Measurements from ENCODE around the gene P3H2.
"Not testable (repeated sequence)": the region's sequence is repeated elsewhere in the genome, so short reads cannot be mapped to it uniquely, and the experiment has no call there.

P3H2 gene

DNA sequence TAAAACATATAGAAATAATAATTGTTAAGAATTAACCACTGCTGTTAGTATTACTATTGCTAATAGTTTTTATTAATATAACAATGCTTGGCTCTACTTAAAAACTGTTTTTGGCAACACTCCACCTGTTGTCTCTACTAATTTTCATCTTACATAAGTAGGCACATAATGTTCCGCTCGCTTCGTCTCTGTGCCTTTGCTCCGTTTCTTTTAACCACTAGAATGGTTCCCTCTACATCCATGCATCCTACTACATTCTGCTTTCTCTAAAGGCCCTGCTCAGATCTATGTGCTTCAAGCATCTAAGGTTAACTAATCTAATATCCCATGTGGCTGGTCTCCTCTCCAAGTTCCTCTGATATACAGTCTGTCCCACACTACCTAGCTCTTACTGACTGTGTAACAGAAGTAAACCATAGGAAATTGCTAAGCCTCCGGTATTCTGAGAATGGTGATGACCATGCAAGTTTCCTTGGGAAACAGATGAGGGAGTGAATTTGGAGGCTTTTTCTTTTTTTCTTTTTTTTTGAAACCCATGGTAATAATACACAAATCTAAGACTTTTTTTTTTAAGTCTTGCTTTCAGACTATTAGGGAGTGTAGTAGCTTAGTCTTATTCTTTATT is 138.3 kb downstream of the P3H2 start:
- no peak for DNase-seq (ENCODE audit: low read depth)

GRCh38 chr3:189981668-189982067 is 139.0 kb downstream of the P3H2 start:
- no peak for DNase-seq (ENCODE audit: low read depth)

- no peak for DNase-seq (ENCODE audit: low read depth)
Observed at GRCh38 chr3:189978753-189979152, 141.9 kb downstream of the P3H2 start.

- no peak for DNase-seq (ENCODE audit: low read depth)
Observed at GRCh38 chr3:189977174-189977573, 143.5 kb downstream of the P3H2 start.

- no peak for DNase-seq (ENCODE audit: low read depth)
Observed at GRCh38 chr3:189975391-189975990, 145.2 kb downstream of the P3H2 start.

DNA sequence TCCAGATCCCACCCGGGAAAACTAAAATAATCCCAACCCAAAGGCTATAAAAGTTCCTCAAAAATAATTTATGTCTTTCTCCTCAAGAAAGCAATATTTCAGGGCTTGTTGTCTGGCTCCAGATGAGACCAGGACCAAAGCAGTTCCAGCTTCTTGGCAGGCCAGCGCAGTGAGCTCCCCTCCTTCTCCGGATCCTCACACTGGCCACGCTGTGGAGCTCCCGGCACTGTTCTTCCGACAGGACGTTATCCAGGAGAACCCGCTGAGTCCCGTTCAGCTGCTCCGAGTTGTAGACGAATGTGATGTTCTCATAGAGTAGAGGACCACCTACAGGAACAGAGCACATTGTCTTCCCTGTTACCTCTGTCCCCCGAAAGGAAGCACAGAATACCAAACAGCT is 146.3 kb downstream of the P3H2 start:
- DNase-seq (ENCODE audit: low read depth), result no peak

- DNase-seq (ENCODE audit: low read depth), result no peak
Observed at GRCh38 chr3:189967254-189967865, 153.3 kb downstream of the P3H2 start.

DNA sequence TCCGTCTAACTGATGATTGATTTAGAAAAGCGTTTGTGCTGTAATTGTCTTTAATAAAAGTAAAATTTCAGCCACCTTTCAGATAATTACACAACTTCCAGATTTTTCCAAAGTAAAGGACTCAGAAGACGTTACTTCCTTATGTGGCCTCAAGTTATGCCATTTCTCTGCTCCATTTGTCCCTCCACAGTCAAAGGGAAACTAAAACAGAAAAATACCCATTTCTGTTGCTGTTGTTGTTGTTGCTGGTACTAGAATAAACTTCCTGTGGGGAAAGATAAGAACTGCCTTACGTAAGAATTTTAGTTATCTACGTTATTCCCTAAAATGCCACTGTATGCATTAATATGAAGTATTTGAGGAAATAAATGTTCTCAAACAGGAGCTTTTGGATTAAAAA is 153.9 kb downstream of the P3H2 start:
- no peak for DNase-seq (ENCODE audit: low read depth)

GRCh38 chr3:189964623-189965332 is 155.9 kb downstream of the P3H2 start:
- no peak for DNase-seq (ENCODE audit: low read depth)

- no peak for DNase-seq (ENCODE audit: low read depth)
Observed at GRCh38 chr3:189962466-189962865, 158.2 kb downstream of the P3H2 start.

GRCh38 chr3:189961522-189962161 is 159.1 kb downstream of the P3H2 start:
- DNase-seq (ENCODE audit: low read depth), result peak; percentile 57

- not testable (repeated sequence) for DNase-seq (ENCODE audit: low read depth)
Observed at GRCh38 chr3:189961086-189961485, 159.6 kb downstream of the P3H2 start.

DNA sequence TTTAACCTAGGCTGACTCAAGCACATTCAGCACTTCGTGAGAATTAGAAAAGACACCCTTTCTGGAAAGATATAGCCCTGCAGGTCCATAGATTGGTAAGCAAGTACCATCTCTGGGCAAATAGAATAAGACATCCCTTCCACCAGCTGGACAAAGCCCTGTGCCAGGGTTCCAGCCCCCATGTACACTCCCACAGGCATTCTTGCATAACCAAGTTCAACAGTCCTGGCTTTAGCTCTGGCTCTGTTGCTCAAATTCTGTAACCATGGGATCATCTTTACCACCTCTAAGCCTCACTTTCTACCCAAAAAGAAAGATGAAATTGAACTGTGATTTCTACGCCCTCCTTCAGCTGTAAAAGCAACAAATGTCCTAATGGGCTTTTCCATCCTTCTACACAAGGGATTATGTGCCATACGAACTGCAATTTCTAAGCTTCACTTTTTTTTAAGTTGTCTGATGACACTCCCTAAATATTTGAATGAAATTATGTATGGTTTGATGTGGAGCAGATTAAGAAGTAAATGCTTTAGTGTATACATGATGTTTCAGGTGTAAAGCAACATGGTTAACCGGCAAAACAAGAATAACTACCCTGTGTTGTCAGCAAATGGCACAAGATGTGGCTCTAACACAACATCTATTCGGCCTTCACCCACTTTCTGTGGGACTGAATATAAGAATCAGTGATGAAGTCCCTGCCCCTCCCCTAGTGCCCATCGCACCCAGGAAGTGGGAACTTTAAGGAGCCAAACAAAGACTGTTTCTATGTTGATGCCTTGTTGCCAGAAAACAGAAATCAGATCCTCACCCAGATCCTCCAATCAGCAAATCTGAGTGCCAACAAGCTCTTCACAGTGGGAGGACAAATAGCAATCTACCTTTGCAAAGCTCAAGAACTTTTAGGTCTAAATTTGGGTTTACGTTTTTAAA is 165.7 kb downstream of the P3H2 start:
- DNase-seq (ENCODE audit: low read depth), result no peak

GRCh38 chr3:189953551-189953950 is 167.1 kb downstream of the P3H2 start:
- DNase-seq (ENCODE audit: low read depth), result no peak

DNA sequence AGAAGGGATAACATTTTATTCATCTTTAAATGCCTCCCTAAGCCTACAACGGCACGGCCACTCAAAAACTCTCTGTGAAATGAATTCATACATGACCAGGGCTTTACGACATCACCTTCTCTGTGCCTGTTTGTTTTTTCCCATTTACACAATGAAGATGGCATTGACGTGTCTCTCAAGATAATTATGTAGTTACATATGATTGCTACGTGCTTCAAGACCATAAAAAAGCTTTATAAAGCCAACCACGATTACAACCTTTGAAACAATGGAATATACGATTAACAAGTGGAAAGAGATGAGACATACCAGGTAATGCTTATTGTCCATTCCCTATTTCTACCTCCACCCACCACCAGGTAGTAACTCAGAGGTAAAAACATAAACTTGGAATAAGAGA is 168.4 kb downstream of the P3H2 start:
- DNase-seq (ENCODE audit: low read depth), result no peak

- DNase-seq (ENCODE audit: low read depth), result no peak
Observed at GRCh38 chr3:189950258-189950657, 170.4 kb downstream of the P3H2 start.

- no peak for DNase-seq (ENCODE audit: low read depth)
Observed at GRCh38 chr3:189949580-189949979, 171.1 kb downstream of the P3H2 start.

DNA sequence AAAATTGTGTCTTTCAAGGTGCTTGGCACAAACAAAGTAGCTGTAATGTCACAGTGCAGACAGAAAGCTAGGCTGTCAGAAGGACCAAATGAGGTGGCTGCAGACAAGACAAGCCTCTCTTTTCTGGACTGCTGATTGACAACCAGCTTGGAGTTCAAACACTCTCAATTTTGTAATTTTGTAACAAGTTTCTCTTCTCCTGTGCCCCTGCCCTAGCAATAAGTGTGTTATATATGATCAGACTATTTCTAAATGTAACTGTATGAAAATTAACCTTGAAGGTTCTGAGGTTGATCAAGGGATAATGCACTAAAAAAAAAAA is 172.0 kb downstream of the P3H2 start:
- no peak for DNase-seq (ENCODE audit: low read depth)

- DNase-seq (ENCODE audit: low read depth), result no peak
Observed at GRCh38 chr3:189947948-189948723, 172.6 kb downstream of the P3H2 start.

GRCh38 chr3:189947068-189947467 is 173.6 kb downstream of the P3H2 start:
- DNase-seq (ENCODE audit: low read depth), result no peak
